SU-DHL-6 (cell line): Measurements from ENCODE around the gene RAB40B.

ENCODE experiments used
- H2AFZ ChIP-seq: fragments of 200-600 bp; sonication (generic); 2 replicates; pipeline ENCODE4 v1.6.1; 2014; ENCODE audit warnings: low read depth, mild to moderate bottlenecking, moderate library complexity, mixed read lengths, antibody characterized with exemption, low read length; ENCODE audit not compliant: severe bottlenecking
- H3F3A ChIP-seq: fragments of 200-600 bp; shearing (Covaris generic); 2 replicates; pipeline ENCODE4 v1.6.0; 2016; ENCODE audit warnings: antibody characterized with exemption, mild to moderate bottlenecking; ENCODE audit not compliant: insufficient read depth
- H3K27ac ChIP-seq: fragments of 200-600 bp; sonication (generic); 2 replicates; pipeline ENCODE4 v1.5.1; 2016; ENCODE audit warnings: low read depth, mild to moderate bottlenecking, low read length, moderate library complexity, mixed read lengths
- H3K27me3 ChIP-seq: fragments of 200-600 bp; sonication (generic), shearing (Covaris generic); 2 replicates; pipeline ENCODE4 v1.6.0; 2014; ENCODE audit warnings: mild to moderate bottlenecking, low read length
- H3K36me3 ChIP-seq: fragments of 200-600 bp; sonication (generic); 2 replicates; pipeline ENCODE4 v1.6.1; 2014; ENCODE audit warnings: mild to moderate bottlenecking, low read length, mixed read lengths
- H3K4me2 ChIP-seq: fragments of 300-600, 200-600 bp; shearing (Covaris generic), sonication (generic); 2 replicates; pipeline ENCODE4 v1.6.0; 2014; ENCODE audit warnings: low read length, low read depth, mild to moderate bottlenecking; ENCODE audit not compliant: poor library complexity, severe bottlenecking
- H3K4me3 ChIP-seq: fragments of 200-600 bp; sonication (generic); 2 replicates; pipeline ENCODE4 v1.5.1; 2014; ENCODE audit warnings: antibody characterized with exemption, low read length, mild to moderate bottlenecking, mixed read lengths; ENCODE audit not compliant: insufficient read depth, poor library complexity, severe bottlenecking
- H3K79me2 ChIP-seq: fragments of 200-600 bp; sonication (generic); 2 replicates; pipeline ENCODE4 v1.6.1; 2014; ENCODE audit warnings: mild to moderate bottlenecking, low read length, moderate library complexity; ENCODE audit not compliant: insufficient read depth
- H3K9ac ChIP-seq: fragments of 200-600 bp; sonication (generic); 2 replicates; pipeline ENCODE4 v1.7.0; 2014; ENCODE audit warnings: mild to moderate bottlenecking, low read length
- H3K9me2 ChIP-seq: fragments of 200-600 bp; sonication (generic); replicated peaks from 2 replicates; pipeline ENCODE4 v1.6.1; 2014; ENCODE audit warnings: low read length; ENCODE audit not compliant: insufficient read depth
- H3K9me3 ChIP-seq: fragments of 200-600 bp; sonication (generic); 2 replicates; pipeline ENCODE4 v1.6.1; 2014; ENCODE audit warnings: low read length, mixed read lengths; ENCODE audit not compliant: insufficient read depth
- H4K20me1 ChIP-seq: fragments of 200-600 bp; sonication (generic); 2 replicates; pipeline ENCODE4 v1.6.1; 2014; ENCODE audit warnings: low read depth, mild to moderate bottlenecking, antibody characterized with exemption, low read length, moderate library complexity, mixed read lengths
- CTCF ChIP-seq: fragments of 200-600 bp; sonication (generic); IDR thresholded peaks from one replicate; pipeline ENCODE4 v1.5.1; 2017; ENCODE audit warnings: antibody characterized with exemption, mild to moderate bottlenecking, low read length, moderate library complexity; ENCODE audit not compliant: insufficient read depth, poor library complexity, severe bottlenecking
- EZH2phosphoT487 ChIP-seq: fragments of 200-600 bp; sonication (generic), shearing (Covaris generic); conservative IDR thresholded peaks from 2 replicates; pipeline ENCODE4 v1.6.1; 2018; ENCODE audit warnings: mild to moderate bottlenecking, antibody characterized with exemption, low read length, moderate library complexity, mixed read lengths

Gene RAB40B

GRCh38 chr17:82667668-82668000 lies 30.9 kb downstream of the RAB40B start:
- no peaks in the 10 kb centered on the region for H3K36me3 ChIP-seq
- H3K4me2 ChIP-seq = no peak overlapping the region
- H3K4me3 ChIP-seq = no peak overlapping the region
- no peak overlapping the region for H3K9ac ChIP-seq
- 0 out of 2 replicates have a peak, but pooled peaks cover 6% of the 10 kb centered on the region for H3F3A ChIP-seq
- H2AFZ ChIP-seq = no peak overlapping the region
- H3K9me3 ChIP-seq = no peaks in the 10 kb centered on the region
- no peak overlapping the region for H3K27ac ChIP-seq
- TF ChIP-seq EZH2phosphoT487 (no peak), CTCF (no peak)
- H3K27me3 ChIP-seq = no peaks in the 10 kb centered on the region
- H3K79me2 ChIP-seq = no peaks in the 10 kb centered on the region
- no peaks in the 10 kb centered on the region for H3K9me2 ChIP-seq
- H4K20me1 ChIP-seq = no peaks in the 10 kb centered on the region

- H3K27ac ChIP-seq = no peak overlapping the region
- H3K9me2 ChIP-seq = no peaks in the 10 kb centered on the region
- no peaks in the 10 kb centered on the region for H4K20me1 ChIP-seq
- H3K36me3 ChIP-seq = no peaks in the 10 kb centered on the region
- TF ChIP-seq EZH2phosphoT487 (no peak), CTCF (no peak)
- H3K9me3 ChIP-seq = no peaks in the 10 kb centered on the region
- H3F3A ChIP-seq = 0 out of 2 replicates have a peak, but pooled peaks cover 6% of the 10 kb centered on the region
- H2AFZ ChIP-seq = no peak overlapping the region
- H3K4me2 ChIP-seq = no peak overlapping the region
- H3K4me3 ChIP-seq = no peak overlapping the region
- H3K79me2 ChIP-seq = no peaks in the 10 kb centered on the region
- H3K9ac ChIP-seq = no peak overlapping the region
- H3K27me3 ChIP-seq = no peaks in the 10 kb centered on the region
Measured at GRCh38 chr17:82666931-82667667, 31.4 kb downstream of the RAB40B start.

- Histone ChIP-seq H2AFZ (no peak overlapping the region), H3F3A (0 out of 2 replicates have a peak, but pooled peaks cover 6% of the 10 kb centered on the region)
Measured at GRCh38 chr17:82665891-82666290, 32.6 kb downstream of the RAB40B start.

More at GRCh38 chr17:82665891-82666290, 32.6 kb downstream of the RAB40B start:
- Histone ChIP-seq H4K20me1 (no peaks in the 10 kb centered on the region), H3K9ac (no peak overlapping the region), H3K4me3 (no peak overlapping the region), H3K27me3 (no peaks in the 10 kb centered on the region), H3K36me3 (no peaks in the 10 kb centered on the region), H3K9me3 (no peaks in the 10 kb centered on the region), H3K4me2 (no peak overlapping the region), H3K9me2 (no peaks in the 10 kb centered on the region), H3K79me2 (no peaks in the 10 kb centered on the region), H3K27ac (no peak overlapping the region)
- TF ChIP-seq EZH2phosphoT487 = no peak
- TF ChIP-seq CTCF = no peak
